GM19455 (cell line): Measurements from ENCODE around the gene LRRFIP1.
"Not testable (repeated sequence)": the region's sequence is repeated elsewhere in the genome, so short reads cannot be mapped to it uniquely, and the experiment has no call there.

Source experiments
- ATAC-seq: cut with Tn5 transposase; IDR thresholded peaks from one replicate; pipeline ENCODE4 v1.9.1; 2021; ENCODE audit not compliant: unreplicated experiment

Gene LRRFIP1

DNA sequence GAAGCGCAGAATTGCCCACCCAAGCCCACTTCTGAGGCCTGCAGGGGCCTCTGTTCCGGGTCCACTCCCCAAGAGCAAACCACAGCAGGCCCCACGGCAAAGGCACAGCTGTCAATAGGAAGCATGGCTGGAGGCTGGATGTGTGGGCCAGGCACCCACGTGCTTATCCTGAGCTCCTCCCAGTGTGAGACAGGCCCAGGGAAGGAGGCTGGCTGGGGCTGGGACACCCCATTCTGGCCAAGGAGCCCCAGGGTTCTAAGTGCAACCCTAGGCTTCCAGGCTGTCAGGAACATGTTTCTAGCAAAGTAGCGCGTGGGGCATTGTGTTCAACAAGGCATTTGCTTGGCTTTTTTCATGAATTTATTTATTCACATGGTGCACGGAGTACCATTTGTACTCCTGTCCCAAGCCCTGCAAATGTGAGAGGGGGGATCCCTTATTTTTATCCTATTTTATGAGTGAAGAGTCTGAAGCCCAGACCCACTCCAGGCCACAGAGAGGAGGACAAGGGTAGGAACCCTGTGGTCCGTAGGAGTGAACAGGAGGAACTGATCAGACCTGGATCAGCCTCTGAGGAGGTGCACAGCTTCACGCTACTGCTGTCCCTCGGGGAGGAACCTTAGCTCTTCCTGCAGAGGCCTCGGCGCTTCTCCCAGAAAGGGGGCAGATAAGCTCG lies 30.7 kb upstream of the LRRFIP1 start:
- ATAC-seq = no peak

DNA sequence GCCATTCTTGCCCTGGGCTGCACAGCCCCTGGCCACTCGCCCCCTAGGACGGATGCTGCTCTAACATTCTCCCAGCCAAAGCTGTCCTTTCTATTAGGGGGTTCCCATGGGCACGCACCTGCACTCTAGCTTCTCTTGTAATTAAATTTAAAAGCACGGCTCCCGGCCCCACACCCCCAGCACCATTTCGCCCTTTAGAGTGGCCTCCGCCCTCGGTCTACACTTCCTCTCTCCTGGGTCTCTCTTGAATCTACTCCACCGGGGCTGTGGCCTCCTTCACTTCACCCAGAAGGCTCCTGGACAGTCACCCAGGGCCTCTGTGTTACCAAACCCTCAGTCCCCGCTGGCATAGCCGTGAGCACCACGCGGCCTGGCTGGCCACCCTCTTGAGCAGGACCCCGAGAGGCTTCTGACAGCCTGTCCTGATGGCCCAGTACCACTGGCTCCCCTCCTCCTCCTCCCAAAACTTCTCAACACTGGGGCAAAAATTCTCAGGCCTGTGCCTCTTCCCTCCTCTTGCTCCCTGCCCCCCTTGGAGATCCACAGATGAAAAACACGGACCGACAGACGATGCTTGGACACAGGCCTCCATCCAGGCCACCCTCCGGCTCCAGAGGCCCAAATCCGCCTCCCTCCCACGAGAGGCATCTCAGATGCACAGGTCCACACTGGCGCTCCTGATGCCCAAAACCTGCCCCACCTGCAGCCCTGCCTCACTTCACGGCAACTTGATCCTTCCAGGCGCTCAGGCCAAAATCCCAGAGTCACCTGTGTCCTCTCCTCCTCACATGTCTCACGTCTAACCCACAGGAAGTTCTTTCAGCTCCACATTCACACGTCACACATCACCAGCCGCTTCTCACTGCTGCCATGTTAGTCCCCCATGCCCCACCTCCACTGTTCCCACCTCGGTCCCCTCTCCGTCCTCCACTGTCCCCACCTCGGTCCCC lies 29.9 kb upstream of the LRRFIP1 start:
- no peak for ATAC-seq

DNA sequence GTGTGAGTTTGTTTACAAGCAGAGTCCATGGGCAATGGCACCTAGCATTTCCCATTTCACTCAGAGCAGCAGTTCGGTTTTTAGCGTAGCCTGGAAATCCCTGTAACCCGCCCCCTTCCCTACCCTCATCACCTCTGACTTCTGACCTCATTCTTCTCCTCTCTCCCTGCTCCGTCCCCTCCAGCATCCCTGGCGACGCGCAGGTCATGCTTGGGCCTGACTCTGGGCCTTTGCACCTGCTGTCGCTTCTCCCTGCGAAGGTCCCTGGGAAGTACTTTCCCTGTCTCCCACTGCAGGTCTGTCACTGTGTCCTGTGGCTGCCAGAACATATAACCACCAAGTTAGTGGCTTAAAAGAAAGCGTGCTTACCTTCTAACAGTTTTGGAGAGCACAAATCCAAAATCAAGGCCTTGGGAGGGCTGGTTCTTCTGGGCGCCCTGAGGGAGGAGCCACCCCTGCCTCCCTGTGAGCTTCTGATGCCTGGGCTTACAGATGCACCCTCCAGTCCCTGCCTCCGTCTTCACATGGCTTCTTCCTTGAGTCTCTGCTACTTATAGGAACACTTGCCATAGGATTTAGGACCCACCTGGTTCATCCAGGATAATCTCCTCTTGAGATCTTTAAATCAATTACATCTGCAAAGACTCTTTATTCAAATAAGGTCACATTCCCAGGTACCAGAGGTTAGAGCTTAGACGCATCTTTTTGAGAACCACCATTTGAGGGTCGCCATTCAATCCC lies 28.7 kb upstream of the LRRFIP1 start:
- ATAC-seq = no peak

DNA sequence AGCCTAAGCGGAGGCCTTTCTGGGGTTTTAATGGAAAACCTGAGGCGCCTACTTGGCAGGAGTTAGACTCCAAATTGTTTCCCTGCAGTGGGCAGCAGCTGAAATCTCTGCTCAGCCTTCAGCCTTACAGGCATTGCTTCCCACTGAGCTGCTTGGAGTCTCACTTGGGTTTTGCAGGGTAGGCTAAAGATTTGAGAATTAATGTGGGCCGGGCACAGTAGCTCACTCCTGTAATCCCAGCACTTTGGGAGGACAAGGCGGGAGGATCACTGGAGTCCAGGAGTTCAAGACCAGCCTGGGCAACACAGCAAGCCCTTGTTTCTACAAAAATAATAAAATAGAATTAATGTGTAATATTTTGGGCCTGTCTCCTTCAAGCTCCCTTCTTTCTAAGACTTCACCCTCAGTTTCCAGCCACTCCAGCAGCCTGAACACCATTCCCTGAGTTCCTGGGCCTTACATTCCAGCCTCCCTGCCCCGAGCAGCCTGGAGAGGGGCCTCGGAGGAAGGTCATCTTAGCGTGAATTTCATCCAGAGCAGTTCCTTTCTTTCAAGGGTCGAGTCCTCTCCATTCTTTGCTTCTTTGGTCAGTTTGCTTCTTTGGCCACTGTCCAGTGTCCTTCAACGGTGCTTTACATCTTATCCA lies 27.8 kb upstream of the LRRFIP1 start:
- ATAC-seq = no peak

DNA sequence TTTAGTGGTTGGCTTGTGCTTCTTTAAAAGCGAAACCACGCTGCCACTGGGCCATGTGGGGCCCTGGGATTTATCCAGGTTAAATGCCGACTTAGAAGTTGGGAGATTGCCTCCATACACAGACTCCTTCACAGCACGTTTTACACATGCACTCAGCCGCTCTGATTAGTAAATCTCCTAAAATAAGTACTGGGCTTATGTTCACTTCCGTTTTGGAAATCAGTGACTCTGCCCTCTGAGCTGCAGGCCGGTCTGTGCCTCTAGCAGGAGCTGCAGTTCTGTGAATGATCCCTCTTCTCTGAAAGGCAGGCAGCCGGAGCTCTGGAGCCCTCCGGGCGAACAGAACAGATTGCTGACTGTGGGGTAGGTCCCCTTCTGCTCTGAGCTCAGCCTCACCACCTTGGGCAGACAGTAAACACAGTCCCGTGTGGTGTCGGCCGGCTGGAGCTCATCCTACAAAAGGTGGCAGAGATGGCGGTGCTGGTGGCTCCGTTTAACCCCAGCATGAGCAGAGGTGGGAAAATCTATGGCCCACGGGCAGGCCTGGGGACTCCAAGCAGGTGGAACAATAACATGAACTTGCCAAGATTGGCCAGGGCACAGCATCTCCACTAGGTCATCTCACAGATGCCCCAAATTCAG lies 27.1 kb upstream of the LRRFIP1 start:
- ATAC-seq = no peak

DNA sequence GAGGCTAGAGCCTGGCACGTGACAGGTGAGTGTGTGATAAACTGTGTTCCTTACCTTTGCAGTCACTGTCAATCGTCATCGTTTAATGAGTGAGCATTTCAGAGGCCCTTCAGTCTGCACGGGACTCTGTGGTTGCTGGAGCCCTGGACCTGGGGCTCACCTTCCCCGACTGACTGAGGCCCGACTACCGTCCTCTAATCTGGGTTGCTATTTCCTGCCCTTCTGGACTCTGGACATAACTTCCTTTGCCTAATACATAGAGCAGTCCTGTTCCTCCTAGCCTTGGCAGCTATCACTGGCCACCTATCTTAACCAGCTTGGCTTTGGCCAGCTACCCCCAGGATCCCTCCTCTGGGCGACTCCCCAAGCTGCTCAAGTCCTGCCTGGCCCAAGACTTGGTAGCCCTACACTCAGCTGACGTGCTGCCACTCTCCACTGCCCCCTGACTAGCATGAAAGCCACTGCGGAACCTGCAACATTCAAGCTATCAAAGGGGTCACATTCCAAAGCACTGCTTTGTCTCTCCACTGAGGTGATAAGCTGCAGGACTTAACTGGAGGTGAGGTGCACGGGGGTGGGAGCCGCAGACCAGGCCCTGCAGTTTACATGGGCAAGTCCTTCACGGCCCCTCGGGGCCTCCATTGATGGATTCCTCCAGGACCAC lies 25.8 kb upstream of the LRRFIP1 start:
- ATAC-seq = no peak

DNA sequence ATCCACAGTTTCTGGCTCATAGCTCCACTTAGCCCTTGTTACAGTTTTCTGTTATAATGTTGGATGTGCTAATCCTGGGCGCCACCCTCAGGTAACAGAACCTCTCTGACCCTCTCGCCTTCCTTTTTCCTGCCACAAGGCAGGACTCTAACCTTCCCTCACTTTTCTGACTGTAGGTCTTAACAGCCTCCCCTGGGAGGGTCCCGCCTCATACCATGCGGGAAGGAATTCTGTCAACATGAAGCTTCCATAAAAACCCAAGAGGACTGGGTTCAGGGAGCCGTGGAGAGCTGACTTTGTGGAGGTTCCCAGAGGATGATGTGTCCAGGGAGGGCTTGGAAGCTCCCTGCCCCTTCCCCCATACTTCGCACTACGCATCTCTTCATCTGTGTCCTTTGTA lies 25.0 kb upstream of the LRRFIP1 start:
- no peak for ATAC-seq

DNA sequence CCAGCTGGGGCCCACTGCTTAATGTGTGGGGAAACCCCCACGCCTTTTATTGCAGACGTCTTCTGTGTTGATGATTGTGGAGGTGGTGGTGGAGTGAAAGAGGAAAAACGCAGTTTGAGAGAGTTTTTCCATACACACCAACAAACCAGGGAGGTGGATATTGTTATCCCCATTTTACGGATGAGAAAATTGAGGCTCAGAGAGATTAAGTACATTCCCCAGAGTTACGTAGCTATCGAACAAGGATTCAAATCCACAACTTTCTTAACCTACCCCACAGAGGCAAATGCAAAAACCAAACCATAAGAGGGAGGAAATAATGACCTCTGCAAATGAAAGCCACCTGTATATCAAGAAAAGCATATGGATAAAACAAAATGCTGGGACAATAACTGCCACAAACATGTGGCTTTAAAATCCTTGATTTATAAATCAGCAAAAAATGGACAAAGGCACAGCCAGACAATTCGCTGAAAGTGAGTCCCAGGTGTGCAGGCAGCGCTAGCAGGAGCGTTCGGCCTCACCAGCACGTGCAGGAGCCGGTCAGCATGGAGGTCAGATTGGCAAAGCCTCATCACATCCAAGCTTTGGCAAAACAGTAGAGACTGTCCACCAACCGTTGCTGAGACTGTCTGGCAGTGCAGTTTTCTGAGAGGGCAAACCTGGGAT lies 24.2 kb upstream of the LRRFIP1 start:
- no peak for ATAC-seq

DNA sequence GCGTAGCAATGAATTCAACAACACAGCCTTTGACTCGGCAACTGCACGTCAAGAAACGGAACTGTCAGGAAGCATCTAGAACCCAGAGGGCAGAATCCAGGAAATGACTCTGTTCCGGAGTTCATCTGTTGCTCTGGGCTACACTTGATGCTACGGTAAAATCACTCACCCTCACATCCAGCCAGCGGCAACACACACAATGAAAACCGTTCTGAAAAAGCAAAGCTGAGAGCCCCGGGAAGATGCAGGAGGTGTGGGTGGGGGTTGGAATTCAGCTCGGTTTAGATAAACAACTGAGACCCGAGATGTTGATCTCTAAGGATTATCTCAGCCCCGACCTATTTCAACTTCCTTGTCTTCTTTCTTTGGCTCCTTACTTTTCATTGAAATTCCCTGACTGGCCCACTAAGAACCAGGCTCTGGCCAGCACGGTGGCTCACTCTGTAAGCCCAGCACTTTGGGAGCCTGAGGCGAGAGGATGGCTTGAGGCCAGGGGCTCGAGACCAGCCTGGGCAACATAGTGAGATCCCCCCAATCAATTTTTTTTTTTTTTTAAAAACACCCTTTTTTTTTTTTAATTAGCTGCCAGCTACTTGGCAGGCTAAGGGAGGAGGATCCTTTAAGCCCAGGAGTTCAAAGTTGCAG lies 23.5 kb upstream of the LRRFIP1 start:
- ATAC-seq = no peak

DNA sequence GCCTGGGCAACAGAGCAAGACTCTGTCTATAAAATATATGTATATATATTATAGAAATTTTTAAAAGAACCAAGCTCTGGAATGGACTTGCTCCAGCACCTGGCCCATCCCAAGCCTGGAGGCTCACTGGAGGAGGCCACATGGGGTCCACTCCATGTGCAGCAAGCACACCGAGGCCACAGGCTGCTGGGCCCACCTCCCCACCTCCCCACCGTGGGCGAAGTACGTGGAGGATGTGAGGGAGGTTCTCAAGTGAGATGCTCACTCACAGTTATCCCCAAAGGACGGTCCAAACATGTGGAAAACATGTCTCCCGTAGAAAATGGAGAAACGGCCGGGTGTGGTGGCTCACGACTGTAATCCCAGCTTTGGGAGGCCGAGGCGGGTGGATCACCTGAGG lies 23.0 kb upstream of the LRRFIP1 start:
- ATAC-seq = no peak

DNA sequence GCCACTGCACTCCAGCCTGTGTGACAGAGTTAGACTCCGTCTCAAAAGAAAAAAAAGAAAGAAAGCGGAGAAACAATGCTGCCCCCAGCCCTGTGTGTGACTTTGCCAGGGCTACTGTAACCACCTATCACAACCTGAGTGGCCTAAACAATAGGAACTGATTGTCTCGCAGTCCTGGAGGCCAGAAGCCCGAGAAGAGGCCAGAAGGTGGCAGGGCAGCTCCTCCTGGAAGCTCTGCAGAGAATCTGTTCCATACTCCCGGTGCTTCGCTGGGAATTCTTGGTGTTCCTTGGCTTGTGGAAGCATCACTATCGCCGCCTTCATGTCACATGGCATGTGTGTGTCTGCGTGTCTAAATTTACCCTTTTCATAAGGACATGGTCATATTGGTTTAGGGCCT lies 22.4 kb upstream of the LRRFIP1 start:
- ATAC-seq = no peak

DNA sequence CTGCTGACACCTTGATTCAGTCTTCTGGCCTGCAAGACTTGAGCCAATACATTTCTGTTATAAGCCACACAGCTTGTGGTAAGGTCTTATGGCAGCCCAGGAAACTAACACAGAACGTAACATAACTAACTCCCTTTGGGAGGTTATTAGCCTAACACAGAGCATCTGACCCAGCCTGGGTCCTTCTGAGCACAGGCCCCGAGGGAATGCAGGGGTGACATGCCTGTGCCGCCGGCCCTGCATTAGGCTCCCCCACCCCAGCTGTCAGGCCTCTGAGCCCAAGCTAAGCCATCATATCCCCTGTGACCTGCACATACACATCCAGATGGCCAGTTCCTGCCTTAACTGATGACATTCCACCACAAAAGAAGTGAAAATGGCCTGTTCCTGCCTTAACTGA lies 20.9 kb upstream of the LRRFIP1 start:
- ATAC-seq = not testable (repeated sequence)

DNA sequence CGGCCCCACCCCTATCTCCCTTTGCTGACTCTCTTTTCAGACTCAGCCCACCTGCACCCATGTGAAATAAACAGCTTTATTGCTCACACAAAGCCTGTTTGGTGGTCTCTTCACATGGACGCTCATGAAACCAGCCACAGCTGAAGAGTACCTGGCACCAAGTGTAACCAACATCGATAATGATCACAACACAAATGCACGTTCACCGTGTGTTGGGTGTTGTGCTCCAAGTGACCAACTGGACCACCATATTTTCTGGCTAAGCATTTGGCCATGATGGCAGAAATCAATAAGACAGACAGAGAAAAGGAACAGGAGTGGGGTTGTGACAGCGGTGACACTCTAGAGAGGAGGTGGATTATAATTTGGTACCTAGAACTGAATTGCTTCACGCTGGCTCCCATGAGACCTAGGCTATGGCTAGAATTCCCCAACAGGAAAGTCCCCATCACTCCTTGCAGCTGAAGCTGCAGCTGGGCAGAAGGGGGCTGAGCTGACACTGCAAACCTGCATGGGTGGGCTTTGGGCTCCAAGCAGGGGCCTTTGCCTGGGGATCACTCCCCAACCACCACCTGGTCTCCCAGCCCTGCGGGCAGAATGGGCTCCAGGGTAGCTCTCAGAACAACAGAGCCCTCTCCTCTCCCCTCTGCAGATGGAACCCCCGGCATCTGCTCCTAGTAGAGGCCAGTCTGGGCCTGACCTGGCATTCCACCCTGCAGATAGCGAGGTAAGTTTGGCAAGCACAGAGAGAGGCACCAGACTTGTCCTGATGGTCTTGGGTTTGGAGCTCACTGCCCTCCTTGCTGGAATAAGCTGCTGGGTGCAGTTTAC lies 14.6 kb upstream of the LRRFIP1 start:
- ATAC-seq = no peak

DNA sequence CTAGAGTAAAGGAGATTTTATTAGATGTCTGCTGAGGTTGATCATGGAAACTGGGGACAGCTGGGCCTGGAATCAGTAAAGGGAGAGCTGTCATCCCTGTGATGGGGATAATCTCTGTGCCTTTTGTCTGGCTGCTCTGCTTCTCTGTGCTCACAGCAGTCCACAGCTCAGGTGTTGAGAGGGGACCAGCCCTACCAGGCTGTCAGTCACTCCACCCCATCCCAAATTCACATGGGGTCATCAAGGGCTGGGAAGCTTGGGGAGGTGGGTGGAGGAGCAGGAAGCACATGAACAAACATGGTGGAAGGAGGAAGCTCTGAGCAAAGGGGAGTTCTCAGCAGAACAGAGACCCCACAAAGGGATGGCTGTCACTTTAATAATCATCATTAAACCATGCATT lies 13.7 kb upstream of the LRRFIP1 start:
- ATAC-seq = no peak

DNA sequence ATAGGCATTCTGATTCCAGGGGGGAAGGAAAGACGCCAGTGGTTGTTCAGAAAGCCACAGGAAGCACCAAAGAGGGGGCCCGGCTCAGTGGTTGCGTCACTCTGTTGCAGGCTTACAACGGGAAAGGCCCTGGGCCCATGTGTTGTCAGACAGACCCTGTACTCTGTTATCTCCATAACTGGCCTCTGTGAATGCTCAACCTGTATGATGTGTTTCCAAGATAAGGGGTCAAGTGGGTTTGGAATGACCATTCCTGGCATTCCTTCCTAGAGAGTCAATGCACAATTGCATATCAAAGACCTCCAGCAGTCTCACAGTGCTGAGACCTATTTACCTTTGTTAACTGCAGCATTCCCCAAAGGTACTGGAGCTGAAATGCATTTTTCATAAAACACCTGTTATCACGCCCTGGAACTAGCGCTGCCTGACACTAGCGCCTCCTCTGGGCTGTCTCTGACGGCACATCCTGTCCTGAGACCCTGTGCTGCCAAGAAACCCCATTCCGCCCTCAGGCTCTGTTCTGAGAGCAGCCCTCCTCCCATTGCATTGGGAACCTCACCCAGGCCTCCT lies 13.2 kb upstream of the LRRFIP1 start:
- ATAC-seq = no peak

DNA sequence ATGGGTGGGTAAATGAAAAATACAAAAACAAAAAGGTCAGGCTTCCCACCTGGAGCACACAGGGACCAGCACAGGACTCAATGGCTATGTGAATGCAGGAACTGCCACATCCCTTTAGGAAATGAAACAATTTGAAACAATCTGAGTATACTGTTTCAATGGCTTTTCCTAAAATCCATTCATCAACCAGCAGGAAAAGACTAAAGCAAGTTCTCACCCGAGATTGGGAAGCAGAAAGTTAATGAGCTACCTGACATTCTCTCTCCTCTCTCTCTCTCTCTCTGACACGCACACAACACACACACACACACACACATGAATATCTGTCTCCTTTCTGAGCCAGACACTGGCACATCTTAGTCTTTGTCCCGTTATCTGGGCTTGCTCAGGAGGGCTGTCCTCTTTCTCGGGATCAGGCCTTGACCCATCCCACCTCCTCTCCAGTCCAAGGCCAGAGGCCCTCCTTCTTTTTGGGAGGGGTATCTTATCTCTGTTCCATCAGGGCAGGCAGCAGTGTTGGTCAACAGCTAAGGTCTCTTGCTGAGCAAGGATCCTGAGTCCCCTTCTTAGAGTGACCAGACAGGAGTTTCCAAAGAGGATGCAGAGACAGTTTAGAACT lies 11.6 kb upstream of the LRRFIP1 start:
- ATAC-seq = no peak

DNA sequence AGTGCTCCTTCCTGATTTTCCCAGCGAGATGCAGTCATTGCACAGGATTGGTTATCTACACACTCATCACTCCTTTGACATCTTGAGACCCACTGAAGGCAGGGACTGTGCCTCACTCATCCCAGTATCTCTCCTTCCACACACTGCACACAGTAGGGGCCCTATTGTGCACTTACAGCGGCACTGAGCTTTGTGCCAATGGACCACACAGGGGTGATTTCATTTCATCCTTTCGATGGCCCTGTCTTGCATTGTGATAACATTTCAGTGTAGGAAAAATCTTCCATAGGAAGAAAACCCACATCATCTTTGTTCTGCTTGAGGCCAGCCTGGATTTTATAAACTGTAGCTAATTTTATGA lies 11.0 kb upstream of the LRRFIP1 start:
- ATAC-seq = no peak
